T-helper 2 cell treated with Interferon-gamma antibody and Interleukin-4, amounts not matched to agents 5 μg/mL and 100 μg/mL, for 36 hours (primary cell): Measurements from ENCODE around the gene RPUSD2.
A peak's percentile ranks its signal among the peaks of the same experiment; 100 is the strongest.

Source experiments
- DNase-seq: peaks from one replicate; pipeline ENCODE4 v3.0.0; 2021; ENCODE audit warnings: low spot score
- H3K27ac Mint-ChIP-seq: one replicate; pipeline ENCODE4 v1.8.0; 2021; ENCODE audit warnings: mild to moderate bottlenecking, mixed read lengths
- H3K27me3 Mint-ChIP-seq: one replicate; pipeline ENCODE4 v1.8.0; 2021; ENCODE audit warnings: low read depth, mixed read lengths
- H3K36me3 Mint-ChIP-seq: one replicate; pipeline ENCODE4 v1.8.0; 2021; ENCODE audit warnings: low read depth, mixed read lengths
- H3K4me1 Mint-ChIP-seq: one replicate; pipeline ENCODE4 v1.8.0; 2021; ENCODE audit warnings: low read depth, mixed read lengths
- H3K4me3 Mint-ChIP-seq: one replicate; pipeline ENCODE4 v1.8.0; 2022; ENCODE audit warnings: mild to moderate bottlenecking, moderate library complexity, mixed read lengths
- H3K9me3 Mint-ChIP-seq: one replicate; pipeline ENCODE4 v1.8.0; 2021; ENCODE audit warnings: mixed read lengths

Gene RPUSD2, protein sequence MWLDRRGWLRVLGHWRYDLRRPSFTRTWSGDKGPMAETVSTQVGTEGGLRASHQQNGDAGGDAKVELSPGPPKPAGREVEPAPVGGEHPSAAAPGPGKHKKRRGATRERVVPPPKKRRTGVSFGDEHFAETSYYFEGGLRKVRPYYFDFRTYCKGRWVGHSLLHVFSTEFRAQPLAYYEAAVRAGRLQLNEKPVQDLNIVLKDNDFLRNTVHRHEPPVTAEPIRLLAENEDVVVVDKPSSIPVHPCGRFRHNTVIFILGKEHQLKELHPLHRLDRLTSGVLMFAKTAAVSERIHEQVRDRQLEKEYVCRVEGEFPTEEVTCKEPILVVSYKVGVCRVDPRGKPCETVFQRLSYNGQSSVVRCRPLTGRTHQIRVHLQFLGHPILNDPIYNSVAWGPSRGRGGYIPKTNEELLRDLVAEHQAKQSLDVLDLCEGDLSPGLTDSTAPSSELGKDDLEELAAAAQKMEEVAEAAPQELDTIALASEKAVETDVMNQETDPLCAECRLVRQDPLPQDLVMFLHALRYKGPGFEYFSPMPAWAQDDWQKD

GRCh38 chr15:40569129-40569953, at the start of gene RPUSD2:
Gene RPUSD2, plus strand, starts transcription at chr15:40569299. Its CDS starts 39 bp downstream, at chr15:40569338.
- H3K27ac Mint-ChIP-seq: peak within 1 kb of the TSS; percentile 99
- peak; percentile 93 for DNase-seq
- no peaks in the 10 kb centered on the region for H3K27me3 Mint-ChIP-seq
- no peaks in the 10 kb centered on the region for H3K9me3 Mint-ChIP-seq
- peak within 1 kb of the TSS; percentile 98 for H3K4me3 Mint-ChIP-seq
- peaks cover 30% of the 10 kb centered on the region for H3K4me1 Mint-ChIP-seq
- peaks cover 7% of the 10 kb centered on the region for H3K36me3 Mint-ChIP-seq

DNA sequence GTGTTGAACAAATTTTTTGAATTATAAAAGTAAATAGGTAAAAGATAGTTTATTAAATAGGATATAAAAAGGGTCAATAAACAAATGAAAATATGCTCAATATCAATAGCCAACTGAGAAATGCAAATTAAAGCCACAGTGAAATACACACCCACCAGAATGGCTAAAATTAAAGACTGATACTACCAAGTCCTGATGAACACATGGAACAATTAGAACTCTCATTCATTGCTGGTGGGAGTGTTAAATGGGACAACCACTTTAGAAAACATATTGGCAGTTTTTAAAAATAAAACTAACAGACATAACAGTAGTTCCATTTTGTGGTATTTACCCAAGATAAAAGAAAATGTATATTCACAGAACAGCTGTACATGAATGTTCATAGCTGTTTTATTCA, 45.5 kb upstream of the RPUSD2 start:
- H3K9me3 Mint-ChIP-seq: no peaks in the 10 kb centered on the region
- no peak for DNase-seq
- peaks cover 4% of the 10 kb centered on the region for H3K4me1 Mint-ChIP-seq
- H3K4me3 Mint-ChIP-seq: no peak overlapping the region
- H3K27me3 Mint-ChIP-seq: peaks cover 5% of the 10 kb centered on the region
- H3K27ac Mint-ChIP-seq: no peak overlapping the region
- H3K36me3 Mint-ChIP-seq: no peaks in the 10 kb centered on the region

DNA sequence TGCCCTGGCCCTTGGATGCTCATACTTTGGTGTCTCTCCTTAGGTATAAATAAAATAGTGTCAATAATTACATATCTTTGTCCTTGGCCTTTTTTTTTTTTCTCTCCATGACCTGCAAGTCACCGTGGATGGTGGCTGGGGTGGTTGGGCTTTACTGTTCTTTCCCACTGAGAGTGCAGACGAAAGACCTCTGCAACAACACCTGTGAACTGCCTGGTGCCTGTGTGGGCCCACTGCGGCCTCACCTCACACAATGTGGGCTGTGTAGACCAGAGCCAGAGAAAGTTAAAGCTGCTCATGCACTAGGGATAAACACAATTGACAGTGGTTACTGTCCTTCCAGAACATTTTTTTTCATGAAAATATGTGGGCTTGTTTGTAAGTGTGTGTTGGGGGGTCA, 43.2 kb upstream of the RPUSD2 start:
- Mint-ChIP-seq H3K36me3 (no peaks in the 10 kb centered on the region), H3K9me3 (no peaks in the 10 kb centered on the region), H3K27ac (no peak overlapping the region), H3K4me3 (no peak overlapping the region), H3K4me1 (no peaks in the 10 kb centered on the region), H3K27me3 (peaks cover 5% of the 10 kb centered on the region)
- no peak for DNase-seq

DNA sequence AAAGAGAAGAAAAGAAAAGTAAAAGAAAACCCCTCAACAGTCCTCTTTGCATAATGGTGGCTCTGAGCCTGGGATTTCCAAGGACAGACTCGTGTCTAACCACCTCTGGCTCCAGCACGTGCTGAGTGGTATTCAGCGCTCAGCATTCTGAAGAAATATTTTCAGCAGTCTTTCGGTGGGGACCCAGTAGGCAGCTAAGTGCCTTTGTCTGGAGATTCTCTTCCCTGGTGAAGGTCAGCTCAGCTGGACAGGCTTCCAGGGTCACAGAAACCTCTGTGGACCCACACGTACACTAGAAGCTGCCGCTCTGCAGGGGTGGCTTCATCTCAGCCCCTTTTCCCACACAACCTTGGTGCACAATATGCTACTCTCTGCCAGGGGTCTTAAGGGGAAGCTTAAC, 40.3 kb upstream of the RPUSD2 start:
- Mint-ChIP-seq H3K27ac (no peak overlapping the region), H3K36me3 (no peaks in the 10 kb centered on the region), H3K27me3 (no peaks in the 10 kb centered on the region), H3K4me1 (no peaks in the 10 kb centered on the region), H3K9me3 (no peaks in the 10 kb centered on the region), H3K4me3 (no peak overlapping the region)
- DNase-seq: no peak

DNA sequence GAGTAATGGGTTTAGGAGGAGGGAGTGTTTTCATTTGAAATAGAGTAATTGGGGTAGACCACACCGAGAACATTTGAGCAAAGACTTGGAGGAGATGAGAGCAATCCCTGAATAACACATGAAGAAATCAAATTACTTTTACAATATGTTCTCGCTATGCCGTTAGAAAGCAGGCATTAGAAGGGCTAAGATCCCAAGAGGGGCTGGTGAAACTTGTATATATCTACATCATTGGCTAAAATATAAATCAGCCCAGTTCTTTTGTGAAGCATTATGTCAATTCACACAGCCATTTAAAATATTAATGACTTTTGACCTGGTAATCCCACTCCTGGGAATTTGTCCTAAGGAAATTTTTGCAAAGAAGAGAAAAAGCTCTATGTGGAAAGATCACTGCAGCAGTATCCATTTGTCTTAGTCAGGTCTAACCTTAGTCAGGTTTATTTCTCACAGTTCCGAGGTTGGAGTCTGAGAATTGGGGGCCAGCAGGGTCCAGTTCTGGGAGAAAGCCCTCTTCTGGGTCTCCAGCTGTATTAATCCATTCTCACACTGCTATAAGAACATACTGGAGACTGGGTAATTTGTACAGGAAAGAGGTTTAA, 35.2 kb upstream of the RPUSD2 start:
- Mint-ChIP-seq H3K4me3 (no peak overlapping the region), H3K36me3 (no peaks in the 10 kb centered on the region), H3K27me3 (no peaks in the 10 kb centered on the region), H3K9me3 (no peaks in the 10 kb centered on the region), H3K27ac (no peak overlapping the region), H3K4me1 (no peaks in the 10 kb centered on the region)
- DNase-seq: no peak

- Mint-ChIP-seq H3K4me3 (no peak overlapping the region), H3K36me3 (no peaks in the 10 kb centered on the region), H3K27me3 (no peaks in the 10 kb centered on the region), H3K9me3 (no peaks in the 10 kb centered on the region), H3K27ac (no peak overlapping the region), H3K4me1 (no peaks in the 10 kb centered on the region)
- DNase-seq: no peak
Measured at GRCh38 chr15:40534371-40534770, 34.7 kb upstream of the RPUSD2 start.

- Mint-ChIP-seq H3K36me3 (no peaks in the 10 kb centered on the region), H3K4me1 (no peaks in the 10 kb centered on the region), H3K4me3 (no peak overlapping the region), H3K9me3 (no peaks in the 10 kb centered on the region), H3K27ac (no peak overlapping the region), H3K27me3 (no peaks in the 10 kb centered on the region)
- no peak for DNase-seq
Measured at GRCh38 chr15:40536501-40536900, 32.6 kb upstream of the RPUSD2 start.

DNA sequence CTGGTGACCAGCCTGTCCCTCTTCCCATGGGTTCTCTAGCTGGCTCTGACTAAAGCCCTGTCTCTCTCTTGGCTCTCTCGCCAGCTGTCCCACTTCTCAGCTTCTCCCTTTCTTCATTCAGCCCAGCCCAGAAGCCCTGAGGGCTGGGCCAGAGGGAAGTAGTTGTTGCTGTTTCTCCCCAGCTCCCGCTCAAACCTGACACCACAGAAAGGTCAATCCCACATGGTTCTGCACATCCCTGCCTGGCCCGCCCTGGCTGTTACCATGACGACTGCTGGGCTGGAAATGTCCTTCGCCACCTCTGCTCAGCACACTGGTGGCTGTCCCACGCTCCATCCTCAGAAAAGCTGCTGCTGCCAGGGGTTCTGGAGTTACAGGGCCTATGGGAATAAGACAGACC, 30.1 kb upstream of the RPUSD2 start:
- no peaks in the 10 kb centered on the region for H3K36me3 Mint-ChIP-seq
- H3K27me3 Mint-ChIP-seq: no peaks in the 10 kb centered on the region
- no peaks in the 10 kb centered on the region for H3K9me3 Mint-ChIP-seq
- DNase-seq: no peak
- no peak overlapping the region for H3K27ac Mint-ChIP-seq
- H3K4me1 Mint-ChIP-seq: peaks cover 3% of the 10 kb centered on the region
- H3K4me3 Mint-ChIP-seq: no peak overlapping the region

- Mint-ChIP-seq H3K27ac (no peak overlapping the region), H3K4me3 (no peak overlapping the region), H3K4me1 (peaks cover 4% of the 10 kb centered on the region), H3K27me3 (no peaks in the 10 kb centered on the region), H3K9me3 (no peaks in the 10 kb centered on the region), H3K36me3 (no peaks in the 10 kb centered on the region)
- DNase-seq: no peak
Measured at GRCh38 chr15:40543082-40543481, 26.0 kb upstream of the RPUSD2 start.

GRCh38 chr15:40543631-40544294, 25.3 kb upstream of the RPUSD2 start:
- no peak for DNase-seq
- Mint-ChIP-seq H3K4me3 (no peak overlapping the region), H3K27ac (no peak overlapping the region), H3K9me3 (no peaks in the 10 kb centered on the region), H3K4me1 (peaks cover 4% of the 10 kb centered on the region), H3K27me3 (no peaks in the 10 kb centered on the region), H3K36me3 (peaks cover 3% of the 10 kb centered on the region)

DNA sequence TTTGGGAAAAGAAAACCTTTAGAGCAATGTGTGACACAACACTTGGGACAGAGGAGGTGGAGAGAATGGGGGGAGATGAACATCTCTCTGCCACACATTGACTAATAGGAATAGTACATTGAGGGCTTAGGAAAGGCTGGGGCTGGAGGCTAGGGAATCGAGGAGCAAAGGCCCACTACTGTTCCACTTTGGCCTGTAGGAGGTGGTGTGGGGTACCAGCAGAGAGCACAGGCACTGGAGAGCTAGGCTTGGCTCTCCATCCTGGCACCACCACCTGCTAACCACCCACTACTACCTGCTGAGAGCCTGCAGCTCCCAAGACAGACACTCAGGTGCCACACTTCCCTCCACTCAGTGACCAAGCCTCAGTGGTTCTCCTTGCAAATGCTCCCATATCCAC, 23.6 kb upstream of the RPUSD2 start:
- no peak for DNase-seq
- H3K4me1 Mint-ChIP-seq: peaks cover 4% of the 10 kb centered on the region
- peaks cover 8% of the 10 kb centered on the region for H3K36me3 Mint-ChIP-seq
- H3K27me3 Mint-ChIP-seq: no peaks in the 10 kb centered on the region
- H3K27ac Mint-ChIP-seq: no peak overlapping the region
- no peaks in the 10 kb centered on the region for H3K9me3 Mint-ChIP-seq
- H3K4me3 Mint-ChIP-seq: no peak overlapping the region

- no peaks in the 10 kb centered on the region for H3K9me3 Mint-ChIP-seq
- no peak overlapping the region for H3K4me3 Mint-ChIP-seq
- H3K27ac Mint-ChIP-seq: no peak overlapping the region
- H3K4me1 Mint-ChIP-seq: peaks cover 4% of the 10 kb centered on the region
- DNase-seq: no peak
- peaks cover 18% of the 10 kb centered on the region for H3K36me3 Mint-ChIP-seq
- H3K27me3 Mint-ChIP-seq: no peaks in the 10 kb centered on the region
Measured at GRCh38 chr15:40548610-40549009, 20.5 kb upstream of the RPUSD2 start.

GRCh38 chr15:40549894-40550293, 19.2 kb upstream of the RPUSD2 start:
- Mint-ChIP-seq H3K4me1 (no peaks in the 10 kb centered on the region), H3K4me3 (no peak overlapping the region), H3K9me3 (no peaks in the 10 kb centered on the region), H3K27ac (no peak overlapping the region), H3K27me3 (no peaks in the 10 kb centered on the region), H3K36me3 (peaks cover 20% of the 10 kb centered on the region)
- DNase-seq: no peak
